Measurements from ENCODE around the gene KLHL21.

The KLHL21 gene

GRCh38 chr1:6597777-6598131, 4.9 kb downstream of the KLHL21 start:
- no peak overlapping the region for H3K9ac ChIP-seq (ENCODE audit: low read depth in 1 of 2, low read length in 2 of 2)

GRCh38 chr1:6596886-6597776, 5.5 kb downstream of the KLHL21 start:
- Histone ChIP-seq H3K9me3 (ENCODE audit: control insufficient read depth in 2 of 2, low read length in 2 of 2) (no peaks in the 10 kb centered on the region), H3K4me1 (ENCODE audit: control insufficient read depth in 2 of 2, insufficient read depth in 2 of 2, low read length in 2 of 2) (peaks cover 21 to 23% of the 10 kb centered on the region in 2 donors), H3K27ac (ENCODE audit: low read depth in 2 of 2, low read length in 2 of 2) (no peak overlapping the region), H3K4me3 (ENCODE audit: low read length in 2 of 2) (no peak overlapping the region), H3K9ac (ENCODE audit: low read depth in 1 of 2, low read length in 2 of 2) (no peak overlapping the region), H3K27me3 (ENCODE audit: control insufficient read depth in 2 of 2, insufficient read depth in 2 of 2, low read length in 2 of 2) (no peaks in the 10 kb centered on the region), H3K36me3 (ENCODE audit: control insufficient read depth in 2 of 2, insufficient read depth in 2 of 2, low read length in 2 of 2) (peaks cover 49 to 56% of the 10 kb centered on the region in 2 donors)

More at GRCh38 chr1:6597777-6598131, 4.9 kb downstream of the KLHL21 start:
- H3K36me3 ChIP-seq (ENCODE audit: control insufficient read depth in 2 of 2, insufficient read depth in 2 of 2, low read length in 2 of 2): peaks cover 43 to 50% of the 10 kb centered on the region in 2 donors
- no peak overlapping the region for H3K27ac ChIP-seq (ENCODE audit: low read depth in 2 of 2, low read length in 2 of 2)
- H3K27me3 ChIP-seq (ENCODE audit: control insufficient read depth in 2 of 2, insufficient read depth in 2 of 2, low read length in 2 of 2): no peaks in the 10 kb centered on the region
- H3K4me1 ChIP-seq (ENCODE audit: control insufficient read depth in 2 of 2, insufficient read depth in 2 of 2, low read length in 2 of 2): peaks cover 23% of the 10 kb centered on the region in 2 donors
- H3K4me3 ChIP-seq (ENCODE audit: low read length in 2 of 2): no peak overlapping the region
- no peaks in the 10 kb centered on the region for H3K9me3 ChIP-seq (ENCODE audit: control insufficient read depth in 2 of 2, low read length in 2 of 2)

DNA sequence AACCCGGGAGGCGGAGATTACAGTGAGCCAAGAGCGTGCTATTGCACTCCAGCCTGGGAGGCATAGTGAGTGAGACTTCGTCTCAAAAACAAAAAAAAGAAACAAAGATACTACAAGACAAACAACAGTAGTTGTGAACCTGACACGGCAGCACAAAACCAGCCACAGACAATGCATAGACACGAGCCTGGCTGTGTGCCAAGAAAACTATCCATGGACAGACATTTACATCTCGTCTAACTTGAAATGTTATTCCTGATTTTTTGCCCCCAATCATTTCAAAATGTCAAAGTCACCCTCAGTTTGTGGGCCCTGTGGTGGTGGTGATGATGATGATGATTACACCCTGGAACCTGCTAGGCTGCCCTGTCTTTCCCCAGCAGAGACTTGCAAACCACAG, 6.3 kb downstream of the KLHL21 start:
- H3K9ac ChIP-seq (ENCODE audit: low read depth in 1 of 2, low read length in 2 of 2): no peak overlapping the region
- H3K4me1 ChIP-seq (ENCODE audit: control insufficient read depth in 2 of 2, insufficient read depth in 2 of 2, low read length in 2 of 2): peaks cover 17 to 18% of the 10 kb centered on the region in 2 donors
- no peaks in the 10 kb centered on the region for H3K27me3 ChIP-seq (ENCODE audit: control insufficient read depth in 2 of 2, insufficient read depth in 2 of 2, low read length in 2 of 2)
- no peak overlapping the region for H3K27ac ChIP-seq (ENCODE audit: low read depth in 2 of 2, low read length in 2 of 2)
- no peak overlapping the region for H3K4me3 ChIP-seq (ENCODE audit: low read length in 2 of 2)
- H3K36me3 ChIP-seq (ENCODE audit: control insufficient read depth in 2 of 2, insufficient read depth in 2 of 2, low read length in 2 of 2): peaks cover 52 to 60% of the 10 kb centered on the region in 2 donors
- no peaks in the 10 kb centered on the region for H3K9me3 ChIP-seq (ENCODE audit: control insufficient read depth in 2 of 2, low read length in 2 of 2)

GRCh38 chr1:6594977-6595740, 7.5 kb downstream of the KLHL21 start:
- H3K9me3 ChIP-seq (ENCODE audit: control insufficient read depth in 2 of 2, low read length in 2 of 2): no peaks in the 10 kb centered on the region
- H3K27ac ChIP-seq (ENCODE audit: low read depth in 2 of 2, low read length in 2 of 2): no peak overlapping the region
- no peak overlapping the region for H3K9ac ChIP-seq (ENCODE audit: low read depth in 1 of 2, low read length in 2 of 2)
- H3K4me1 ChIP-seq (ENCODE audit: control insufficient read depth in 2 of 2, insufficient read depth in 2 of 2, low read length in 2 of 2): peaks cover 8 to 10% of the 10 kb centered on the region in 2 donors
- no peaks in the 10 kb centered on the region for H3K27me3 ChIP-seq (ENCODE audit: control insufficient read depth in 2 of 2, insufficient read depth in 2 of 2, low read length in 2 of 2)
- H3K36me3 ChIP-seq (ENCODE audit: control insufficient read depth in 2 of 2, insufficient read depth in 2 of 2, low read length in 2 of 2): peaks cover 57 to 60% of the 10 kb centered on the region in 2 donors
- H3K4me3 ChIP-seq (ENCODE audit: low read length in 2 of 2): no peak overlapping the region

GRCh38 chr1:6593810-6594209, 8.9 kb downstream of the KLHL21 start:
- Histone ChIP-seq H3K4me3 (ENCODE audit: low read length in 2 of 2) (no peak overlapping the region), H3K9ac (ENCODE audit: low read depth in 1 of 2, low read length in 2 of 2) (no peak overlapping the region), H3K27ac (ENCODE audit: low read depth in 2 of 2, low read length in 2 of 2) (no peak overlapping the region), H3K36me3 (ENCODE audit: control insufficient read depth in 2 of 2, insufficient read depth in 2 of 2, low read length in 2 of 2) (peaks cover 60 to 69% of the 10 kb centered on the region in 2 donors), H3K9me3 (ENCODE audit: control insufficient read depth in 2 of 2, low read length in 2 of 2) (no peaks in the 10 kb centered on the region), H3K27me3 (ENCODE audit: control insufficient read depth in 2 of 2, insufficient read depth in 2 of 2, low read length in 2 of 2) (no peaks in the 10 kb centered on the region), H3K4me1 (ENCODE audit: control insufficient read depth in 2 of 2, insufficient read depth in 2 of 2, low read length in 2 of 2) (peaks cover under 1 to 2% of the 10 kb centered on the region in 2 donors)

DNA sequence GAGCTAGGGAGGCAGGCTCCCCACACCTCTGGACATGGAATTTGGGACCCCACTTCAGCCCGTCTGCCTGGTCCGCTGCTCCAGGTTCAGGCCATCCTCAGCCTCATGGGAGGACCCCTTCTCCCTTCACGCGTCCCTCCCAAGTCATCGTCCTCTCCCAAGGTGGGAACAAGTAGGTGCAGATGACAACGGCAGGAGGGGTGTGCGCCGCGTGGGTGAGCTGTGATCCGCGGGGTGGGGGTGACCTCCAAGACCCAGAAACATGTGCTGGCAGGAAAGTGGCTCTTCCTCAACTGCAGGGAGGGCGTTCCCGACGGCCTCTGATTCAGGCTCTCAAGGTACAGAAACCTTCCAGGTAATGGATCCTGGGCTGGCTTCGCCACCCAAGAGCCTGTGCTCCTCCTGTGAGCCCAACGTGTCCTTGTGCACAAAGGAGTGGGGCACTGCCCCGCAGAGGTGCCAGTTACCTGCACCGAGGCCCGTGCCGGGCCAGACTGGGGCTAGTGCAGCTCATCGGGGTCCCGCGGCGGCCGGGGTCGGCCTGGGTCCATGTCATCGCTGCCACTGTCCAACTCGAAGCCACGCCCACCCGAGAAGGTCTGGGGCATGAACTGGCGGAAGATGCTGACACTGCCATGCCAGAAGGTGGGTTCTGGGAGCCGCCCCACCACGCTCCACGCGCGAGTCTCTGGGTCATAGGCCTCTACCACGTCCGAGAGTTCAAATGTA, 9.6 kb downstream of the KLHL21 start:
- Histone ChIP-seq H3K9ac (ENCODE audit: low read depth in 1 of 2, low read length in 2 of 2) (no peak overlapping the region), H3K36me3 (ENCODE audit: control insufficient read depth in 2 of 2, insufficient read depth in 2 of 2, low read length in 2 of 2) (peaks cover 58 to 75% of the 10 kb centered on the region in 2 donors), H3K9me3 (ENCODE audit: control insufficient read depth in 2 of 2, low read length in 2 of 2) (no peaks in the 10 kb centered on the region), H3K4me3 (ENCODE audit: low read length in 2 of 2) (no peak overlapping the region), H3K27me3 (ENCODE audit: control insufficient read depth in 2 of 2, insufficient read depth in 2 of 2, low read length in 2 of 2) (no peaks in the 10 kb centered on the region), H3K27ac (ENCODE audit: low read depth in 2 of 2, low read length in 2 of 2) (no peak overlapping the region), H3K4me1 (ENCODE audit: control insufficient read depth in 2 of 2, insufficient read depth in 2 of 2, low read length in 2 of 2) (peaks cover 2 to 5% of the 10 kb centered on the region in 2 donors)

DNA sequence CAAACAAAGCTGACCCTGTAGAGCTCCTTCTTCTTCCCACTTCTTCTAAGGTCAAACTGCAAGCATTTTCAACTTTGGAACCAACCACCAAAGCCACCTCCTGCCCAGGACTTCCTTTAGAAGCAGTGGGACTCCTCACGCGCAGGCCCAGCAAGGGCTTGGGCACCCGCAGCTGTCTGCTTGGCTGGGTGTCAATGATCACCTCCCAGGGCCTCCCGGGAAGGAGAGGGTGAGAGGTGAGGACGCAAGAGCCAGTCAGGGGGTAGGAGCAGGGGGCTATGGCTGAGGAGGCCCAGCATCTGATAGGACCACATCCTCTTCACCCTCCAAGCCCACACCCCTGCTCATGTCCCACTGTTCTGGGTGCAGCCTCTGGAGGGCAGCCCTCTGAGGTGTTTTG, 10.2 kb downstream of the KLHL21 start:
- no peak overlapping the region for H3K27ac ChIP-seq (ENCODE audit: low read depth in 2 of 2, low read length in 2 of 2)
- H3K9me3 ChIP-seq (ENCODE audit: control insufficient read depth in 2 of 2, low read length in 2 of 2): no peaks in the 10 kb centered on the region
- peaks cover 58 to 75% of the 10 kb centered on the region in 2 donors for H3K36me3 ChIP-seq (ENCODE audit: control insufficient read depth in 2 of 2, insufficient read depth in 2 of 2, low read length in 2 of 2)
- H3K4me3 ChIP-seq (ENCODE audit: low read length in 2 of 2): no peak overlapping the region
- H3K9ac ChIP-seq (ENCODE audit: low read depth in 1 of 2, low read length in 2 of 2): no peak overlapping the region
- no peaks in the 10 kb centered on the region for H3K27me3 ChIP-seq (ENCODE audit: control insufficient read depth in 2 of 2, insufficient read depth in 2 of 2, low read length in 2 of 2)
- H3K4me1 ChIP-seq (ENCODE audit: control insufficient read depth in 2 of 2, insufficient read depth in 2 of 2, low read length in 2 of 2): peaks cover 2 to 10% of the 10 kb centered on the region in 2 donors

DNA sequence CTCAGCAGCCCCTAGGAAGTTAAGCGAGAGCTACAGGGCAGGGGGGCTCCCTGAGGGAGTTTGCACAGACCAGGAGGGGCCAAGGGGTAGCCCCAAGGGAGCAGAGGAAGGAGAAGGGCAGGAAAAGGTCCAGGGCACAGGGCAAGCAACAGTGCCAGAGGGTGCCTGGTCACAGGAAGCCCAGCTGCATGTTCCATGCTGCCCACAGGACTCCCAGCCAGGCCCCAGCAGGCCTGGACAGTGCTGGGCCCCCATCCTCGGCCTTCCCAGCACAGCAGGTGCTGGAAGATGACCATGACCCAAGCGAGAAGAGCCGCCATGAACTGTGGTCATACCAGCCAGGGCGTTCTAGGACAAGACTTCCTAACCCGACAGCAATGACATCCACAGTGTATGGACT, 11.0 kb downstream of the KLHL21 start:
- H3K9ac ChIP-seq (ENCODE audit: low read depth in 1 of 2, low read length in 2 of 2): no peak overlapping the region
- peaks cover 53 to 77% of the 10 kb centered on the region in 2 donors for H3K36me3 ChIP-seq (ENCODE audit: control insufficient read depth in 2 of 2, insufficient read depth in 2 of 2, low read length in 2 of 2)
- H3K4me1 ChIP-seq (ENCODE audit: control insufficient read depth in 2 of 2, insufficient read depth in 2 of 2, low read length in 2 of 2): peaks cover 0 to 10% of the 10 kb centered on the region in 2 donors
- no peak overlapping the region for H3K27ac ChIP-seq (ENCODE audit: low read depth in 2 of 2, low read length in 2 of 2)
- H3K4me3 ChIP-seq (ENCODE audit: low read length in 2 of 2): no peak overlapping the region
- no peaks in the 10 kb centered on the region for H3K27me3 ChIP-seq (ENCODE audit: control insufficient read depth in 2 of 2, insufficient read depth in 2 of 2, low read length in 2 of 2)
- H3K9me3 ChIP-seq (ENCODE audit: control insufficient read depth in 2 of 2, low read length in 2 of 2): no peaks in the 10 kb centered on the region

DNA sequence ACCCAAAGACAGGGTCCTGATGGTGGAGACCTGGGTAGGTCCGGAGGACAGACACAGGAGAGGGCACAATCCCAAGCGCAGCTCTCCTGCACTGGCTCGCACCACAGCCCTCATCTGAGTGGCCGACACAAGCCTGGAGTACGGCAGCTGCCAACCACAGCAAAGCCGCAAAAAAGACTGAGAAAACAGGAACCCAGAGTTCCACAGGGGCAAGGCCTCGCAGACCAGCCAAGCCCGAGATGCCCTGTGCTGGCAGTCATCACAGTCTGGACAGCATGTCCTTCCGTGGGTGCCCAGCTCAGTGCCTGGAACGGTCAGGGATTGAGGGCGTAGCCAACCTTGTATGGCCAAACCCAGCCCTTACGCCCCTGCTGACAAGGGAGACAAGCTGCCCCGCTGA, 11.4 kb downstream of the KLHL21 start:
- peaks cover 50 to 75% of the 10 kb centered on the region in 2 donors for H3K36me3 ChIP-seq (ENCODE audit: control insufficient read depth in 2 of 2, insufficient read depth in 2 of 2, low read length in 2 of 2)
- no peak overlapping the region for H3K27ac ChIP-seq (ENCODE audit: low read depth in 2 of 2, low read length in 2 of 2)
- H3K9ac ChIP-seq (ENCODE audit: low read depth in 1 of 2, low read length in 2 of 2): no peak overlapping the region
- H3K9me3 ChIP-seq (ENCODE audit: control insufficient read depth in 2 of 2, low read length in 2 of 2): no peaks in the 10 kb centered on the region
- H3K4me1 ChIP-seq (ENCODE audit: control insufficient read depth in 2 of 2, insufficient read depth in 2 of 2, low read length in 2 of 2): peaks cover 0 to 10% of the 10 kb centered on the region in 2 donors
- no peaks in the 10 kb centered on the region for H3K27me3 ChIP-seq (ENCODE audit: control insufficient read depth in 2 of 2, insufficient read depth in 2 of 2, low read length in 2 of 2)
- no peak overlapping the region for H3K4me3 ChIP-seq (ENCODE audit: low read length in 2 of 2)
